Omental fat pad (tissue), 4 donors: ENCODE measurements around the gene KNTC1. TPM values are rescaled to one million over a fixed set of nuclear protein-coding genes. Genes with fewer than 3 reads are reported as not detected.
"Not testable (repeated sequence)": the region's sequence is repeated elsewhere in the genome, so short reads cannot be mapped to it uniquely, and the experiment has no call there.

Experiments
- ATAC-seq: fragments of 150-250 bp; one replicate; pipeline ENCODE4 v1.9.1; 2016; ENCODE audit warnings: mild to moderate bottlenecking, moderate library complexity; ENCODE audit not compliant: low FRiP score
- DNase-seq: peaks from one replicate; pipeline ENCODE4 v3.0.0-alpha.2; 2019; ENCODE audit warnings: low spot score
- total RNA-seq, 4 donors: library from RNA; depleted of rRNA; stranded (reverse); fragments of >200 nt; gene quantifications; one replicate each; pipeline ENCODE4 v1.1.0, GENCODE V29; 2016
- TF ChIP-seq, protein P1 (sequence below), 3 donors: fragments of 450-650 bp; IDR thresholded peaks; one replicate each; pipeline ENCODE4 v1.5.1; 2016 to 2017; ENCODE audit warnings: antibody characterized with exemption in 3 of 3, mild to moderate bottlenecking in 3 of 3, moderate library complexity in 2 of 3

Gene KNTC1
- total RNA-seq, 4 donors from 2014 or later = 7.4 to 24.4 (median 11.9) TPM

- TF ChIP-seq, protein P1, sequence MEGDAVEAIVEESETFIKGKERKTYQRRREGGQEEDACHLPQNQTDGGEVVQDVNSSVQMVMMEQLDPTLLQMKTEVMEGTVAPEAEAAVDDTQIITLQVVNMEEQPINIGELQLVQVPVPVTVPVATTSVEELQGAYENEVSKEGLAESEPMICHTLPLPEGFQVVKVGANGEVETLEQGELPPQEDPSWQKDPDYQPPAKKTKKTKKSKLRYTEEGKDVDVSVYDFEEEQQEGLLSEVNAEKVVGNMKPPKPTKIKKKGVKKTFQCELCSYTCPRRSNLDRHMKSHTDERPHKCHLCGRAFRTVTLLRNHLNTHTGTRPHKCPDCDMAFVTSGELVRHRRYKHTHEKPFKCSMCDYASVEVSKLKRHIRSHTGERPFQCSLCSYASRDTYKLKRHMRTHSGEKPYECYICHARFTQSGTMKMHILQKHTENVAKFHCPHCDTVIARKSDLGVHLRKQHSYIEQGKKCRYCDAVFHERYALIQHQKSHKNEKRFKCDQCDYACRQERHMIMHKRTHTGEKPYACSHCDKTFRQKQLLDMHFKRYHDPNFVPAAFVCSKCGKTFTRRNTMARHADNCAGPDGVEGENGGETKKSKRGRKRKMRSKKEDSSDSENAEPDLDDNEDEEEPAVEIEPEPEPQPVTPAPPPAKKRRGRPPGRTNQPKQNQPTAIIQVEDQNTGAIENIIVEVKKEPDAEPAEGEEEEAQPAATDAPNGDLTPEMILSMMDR (IDR thresholded peaks at IDR 0.05) = no peak
- DNase-seq (no peak), ATAC-seq (no peak)
Observed at GRCh38 chr12:122544537-122544936, 17.5 kb downstream of the KNTC1 start.

DNA sequence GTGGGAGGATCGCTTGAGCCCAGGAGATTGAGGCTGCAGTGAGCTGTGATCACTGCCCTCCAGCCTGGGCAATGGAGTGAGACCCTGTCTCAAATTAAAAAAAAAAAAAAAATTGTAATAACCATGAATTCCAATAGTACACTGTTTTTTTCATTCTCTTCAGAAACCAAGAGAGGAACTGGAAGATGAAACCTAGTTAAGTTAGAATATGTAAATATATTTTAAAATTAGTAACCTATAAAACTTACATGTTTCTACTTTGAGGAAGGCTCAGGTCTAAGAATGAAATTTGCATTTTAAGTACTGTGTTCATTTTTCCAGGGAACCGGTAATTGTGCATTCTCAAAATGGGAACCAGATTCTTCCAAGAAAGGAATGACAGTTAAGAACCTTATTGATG lies 18.8 kb downstream of the KNTC1 start:
- ATAC-seq (no peak), DNase-seq (no peak)
- TF ChIP-seq, protein P1 (IDR thresholded peaks at IDR 0.05) = no peak

DNA sequence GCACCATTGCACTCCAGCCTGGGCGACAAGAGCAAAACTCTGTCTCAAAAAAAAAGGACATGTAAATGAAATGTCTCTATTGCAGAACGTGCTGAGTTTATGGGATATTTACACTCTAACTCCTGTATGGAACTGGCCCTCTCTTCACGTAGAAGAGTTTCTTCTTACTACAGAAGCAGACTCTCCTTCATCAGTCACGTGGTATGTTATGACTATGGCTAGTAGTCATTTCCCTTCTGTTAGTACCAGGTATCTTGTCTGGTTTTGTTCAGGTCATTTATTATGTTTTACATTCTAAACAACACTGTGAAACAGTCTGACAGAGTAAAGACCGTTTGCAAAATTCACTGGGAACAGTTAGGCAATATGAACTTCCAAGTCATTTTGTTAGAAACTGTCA lies 20.3 kb downstream of the KNTC1 start:
- TF ChIP-seq, protein P1 (IDR thresholded peaks at IDR 0.05) = no peak
- ATAC-seq (no peak), DNase-seq (no peak)

DNA sequence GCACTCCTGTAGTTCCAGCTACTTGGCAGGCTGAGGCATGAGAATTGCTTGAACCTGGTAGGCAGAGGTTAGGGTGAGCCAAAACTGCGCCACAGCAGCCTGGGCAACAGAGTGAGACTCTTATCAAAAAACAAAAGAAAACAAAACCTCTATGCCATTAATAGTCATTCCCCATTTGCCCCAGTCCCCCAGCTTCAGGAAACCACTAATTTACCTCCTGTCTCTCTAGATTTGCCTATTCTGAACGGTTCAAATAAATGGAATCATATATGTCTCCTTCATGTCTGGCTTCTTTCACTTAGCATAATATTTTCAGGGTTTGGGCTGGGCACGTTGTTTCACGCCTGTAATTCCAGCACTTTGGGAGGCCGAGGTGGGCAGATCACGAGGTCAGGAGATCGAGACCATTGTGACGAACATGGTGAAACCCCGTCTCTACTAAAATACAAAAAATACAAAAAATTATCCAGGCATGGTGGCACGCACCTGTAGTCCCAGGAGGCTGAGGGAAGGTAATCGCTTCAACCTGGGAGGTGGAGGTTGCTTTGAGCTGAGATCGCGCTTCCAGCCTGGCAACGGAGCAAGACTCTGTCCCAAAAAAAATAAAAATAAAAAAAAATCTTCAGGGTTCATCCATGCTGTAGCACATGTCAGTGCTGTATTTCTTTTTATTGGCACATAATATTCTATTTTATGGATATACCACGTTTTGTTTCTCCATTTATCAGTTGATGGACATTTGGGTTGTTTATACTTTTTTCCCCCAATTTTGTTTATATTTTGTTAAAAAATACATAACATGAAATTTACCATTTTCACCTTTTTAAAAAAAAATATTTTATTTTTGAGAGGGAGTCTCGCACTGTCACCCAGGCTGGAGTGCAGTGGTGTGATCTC lies 31.9 kb downstream of the KNTC1 start:
- no peak for ATAC-seq

GRCh38 chr12:122560138-122560537 lies 33.1 kb downstream of the KNTC1 start:
- TF ChIP-seq, protein P1 (IDR thresholded peaks at IDR 0.05) = no peak
- no peak for ATAC-seq
- DNase-seq = no peak

More for the DNA sequence above, 31.9 kb downstream of the KNTC1 start:
- TF ChIP-seq, protein P1 (IDR thresholded peaks at IDR 0.05) = no peak
- DNase-seq = no peak

DNA sequence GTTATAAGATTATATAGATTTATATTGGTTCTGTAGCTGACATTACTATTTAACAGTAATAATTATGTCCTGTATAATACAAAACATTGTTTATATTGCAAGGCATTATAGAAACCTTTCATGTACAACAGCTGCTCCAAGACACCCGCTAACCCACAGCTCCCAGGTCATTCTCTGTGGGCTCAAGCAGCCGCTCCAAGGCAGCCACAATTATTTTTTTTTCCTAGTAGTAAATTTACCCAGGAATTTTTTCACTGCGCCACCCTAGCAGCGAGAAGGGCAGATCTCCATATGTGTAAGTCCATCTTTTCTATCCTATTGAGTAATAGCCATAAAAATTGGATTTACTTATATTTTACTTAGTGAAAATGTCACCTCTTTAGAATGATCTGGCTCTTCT lies 36.3 kb downstream of the KNTC1 start:
- DNase-seq = no peak
- TF ChIP-seq, protein P1 (IDR thresholded peaks at IDR 0.05) = no peak
- ATAC-seq = no peak

DNA sequence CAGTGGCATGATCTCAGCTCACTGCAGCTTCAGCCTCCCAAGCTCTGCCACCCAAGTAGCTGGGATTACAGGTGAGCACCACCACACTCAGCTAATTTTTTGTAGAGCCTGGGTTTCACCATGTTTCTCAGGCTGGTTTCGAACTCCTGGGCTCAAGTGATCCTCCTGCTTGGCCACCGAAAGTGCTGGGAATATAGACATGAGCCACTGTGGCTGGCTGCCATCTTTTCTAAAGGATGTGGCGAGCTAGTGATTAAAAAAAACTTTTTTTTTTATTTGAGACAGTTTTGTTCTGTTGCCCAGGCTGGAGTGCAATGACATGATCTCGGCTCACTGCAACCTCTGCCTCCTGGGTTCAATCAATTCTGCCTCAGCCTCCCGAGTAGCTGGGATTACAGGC lies 39.8 kb downstream of the KNTC1 start:
- not testable (repeated sequence) for DNase-seq, ATAC-seq
